IPS-15b (cell line): ENCODE measurements around the gene LLGL1.

Experiments
- H3K27me3 ChIP-seq: one replicate; pipeline ENCODE4 v1.6.1; 2013; ENCODE audit warnings: low read length; ENCODE audit not compliant: control insufficient read depth, insufficient read depth
- H3K36me3 ChIP-seq: one replicate; pipeline ENCODE4 v1.6.1; 2013; ENCODE audit warnings: low read length; ENCODE audit not compliant: control insufficient read depth, insufficient read depth
- H3K4me1 ChIP-seq: one replicate; pipeline ENCODE4 v1.6.1; 2013; ENCODE audit warnings: mild to moderate bottlenecking, low read length; ENCODE audit not compliant: control insufficient read depth, insufficient read depth
- H3K4me3 ChIP-seq: one replicate; pipeline ENCODE4 v1.5.1; 2013; ENCODE audit warnings: low read depth, low read length
- H3K9ac ChIP-seq: one replicate; pipeline ENCODE4 v1.6.1; 2013; ENCODE audit warnings: low read depth, mild to moderate bottlenecking, low read length
- H3K9me3 ChIP-seq: one replicate; pipeline ENCODE4 v1.6.1; 2013; ENCODE audit warnings: mild to moderate bottlenecking, low read length; ENCODE audit not compliant: control insufficient read depth, insufficient read depth

LLGL1 gene

GRCh38 chr17:18257268-18257981 is 32.0 kb downstream of the LLGL1 start:
- Histone ChIP-seq H3K27me3 (no peaks in the 10 kb centered on the region), H3K4me1 (peaks cover 4% of the 10 kb centered on the region), H3K9ac (peak overlapping the region; percentile 61), H3K9me3 (no peaks in the 10 kb centered on the region), H3K36me3 (peaks cover 37% of the 10 kb centered on the region), H3K4me3 (peak overlapping the region; percentile 80)

GRCh38 chr17:18257982-18258355 is 32.5 kb downstream of the LLGL1 start:
- peak overlapping the region; percentile 80 for H3K4me3 ChIP-seq
- H3K4me1 ChIP-seq: peaks cover 4% of the 10 kb centered on the region
- no peaks in the 10 kb centered on the region for H3K9me3 ChIP-seq
- H3K36me3 ChIP-seq: peaks cover 32% of the 10 kb centered on the region
- no peaks in the 10 kb centered on the region for H3K27me3 ChIP-seq
- H3K9ac ChIP-seq: peak overlapping the region; percentile 61

GRCh38 chr17:18258356-18259038 is 33.1 kb downstream of the LLGL1 start, which contains the start of gene FLII:
Gene FLII (minus strand): TSS chr17:18258738. CDS start chr17:18258690, 48 bp downstream.
- Histone ChIP-seq H3K4me1 (peaks cover 4% of the 10 kb centered on the region), H3K9ac (peak within 1 kb of the TSS; percentile 61), H3K4me3 (peak within 1 kb of the TSS; percentile 80), H3K36me3 (peaks cover 32% of the 10 kb centered on the region), H3K27me3 (no peaks in the 10 kb centered on the region), H3K9me3 (no peaks in the 10 kb centered on the region)

GRCh38 chr17:18259621-18260331 is 34.3 kb downstream of the LLGL1 start:
- Histone ChIP-seq H3K4me1 (peaks cover 4% of the 10 kb centered on the region), H3K9me3 (no peaks in the 10 kb centered on the region), H3K9ac (no peak overlapping the region), H3K4me3 (peak overlapping the region; percentile 90), H3K27me3 (no peaks in the 10 kb centered on the region), H3K36me3 (peaks cover 32% of the 10 kb centered on the region)

- no peaks in the 10 kb centered on the region for H3K27me3 ChIP-seq
- peaks cover 4% of the 10 kb centered on the region for H3K4me1 ChIP-seq
- H3K9ac ChIP-seq: peak within 1 kb of the TSS; percentile 90
- H3K4me3 ChIP-seq: peak within 1 kb of the TSS; percentile 90
- peaks cover 31% of the 10 kb centered on the region for H3K36me3 ChIP-seq
- H3K9me3 ChIP-seq: no peaks in the 10 kb centered on the region
Observed at GRCh38 chr17:18260332-18261145, 35.1 kb downstream of the LLGL1 start, which contains the start of gene MIEF2. Gene MIEF2 (plus strand): TSS chr17:18260662. CDS start chr17:18262721, 2,059 bp downstream.

GRCh38 chr17:18261146-18261515 is 35.7 kb downstream of the LLGL1 start:
- H3K36me3 ChIP-seq: peaks cover 27% of the 10 kb centered on the region
- peaks cover 4% of the 10 kb centered on the region for H3K4me1 ChIP-seq
- no peaks in the 10 kb centered on the region for H3K9me3 ChIP-seq
- H3K27me3 ChIP-seq: no peaks in the 10 kb centered on the region
- peak overlapping the region; percentile 90 for H3K4me3 ChIP-seq
- H3K9ac ChIP-seq: peak overlapping the region; percentile 90

GRCh38 chr17:18261659-18262058 is 36.2 kb downstream of the LLGL1 start:
- H3K9me3 ChIP-seq: no peaks in the 10 kb centered on the region
- H3K4me3 ChIP-seq: peak overlapping the region; percentile 90
- peaks cover 24% of the 10 kb centered on the region for H3K36me3 ChIP-seq
- H3K27me3 ChIP-seq: no peaks in the 10 kb centered on the region
- H3K4me1 ChIP-seq: peaks cover 4% of the 10 kb centered on the region
- no peak overlapping the region for H3K9ac ChIP-seq

GRCh38 chr17:18262111-18262510 is 36.7 kb downstream of the LLGL1 start:
- no peak overlapping the region for H3K9ac ChIP-seq
- H3K9me3 ChIP-seq: no peaks in the 10 kb centered on the region
- no peaks in the 10 kb centered on the region for H3K27me3 ChIP-seq
- H3K4me3 ChIP-seq: no peak overlapping the region
- peaks cover 24% of the 10 kb centered on the region for H3K36me3 ChIP-seq
- H3K4me1 ChIP-seq: peaks cover under 1% of the 10 kb centered on the region

GRCh38 chr17:18262641-18263040 is 37.2 kb downstream of the LLGL1 start:
- no peaks in the 10 kb centered on the region for H3K9me3 ChIP-seq
- no peak overlapping the region for H3K4me3 ChIP-seq
- H3K4me1 ChIP-seq: no peaks in the 10 kb centered on the region
- H3K36me3 ChIP-seq: peaks cover 24% of the 10 kb centered on the region
- no peak overlapping the region for H3K9ac ChIP-seq
- H3K27me3 ChIP-seq: no peaks in the 10 kb centered on the region

- Histone ChIP-seq H3K9me3 (no peaks in the 10 kb centered on the region), H3K4me3 (no peak overlapping the region), H3K27me3 (no peaks in the 10 kb centered on the region), H3K36me3 (peaks cover 24% of the 10 kb centered on the region), H3K9ac (no peak overlapping the region), H3K4me1 (peaks cover 2% of the 10 kb centered on the region)
Observed at GRCh38 chr17:18263885-18264682, 38.6 kb downstream of the LLGL1 start.
